GM18861 (cell line): ENCODE measurements around the gene CST8.

Experiments
- ATAC-seq: cut with Tn5 transposase; IDR thresholded peaks from one replicate; pipeline ENCODE4 v1.9.1; 2021; ENCODE audit not compliant: unreplicated experiment

Gene CST8

GRCh38 chr20:23519556-23519955, 28.6 kb downstream of the CST8 start:
- no peak for ATAC-seq

- peak; percentile 54 for ATAC-seq
These were observed 29.3 kb downstream of the CST8 start for GRCh38 chr20:23520185-23520584.

DNA sequence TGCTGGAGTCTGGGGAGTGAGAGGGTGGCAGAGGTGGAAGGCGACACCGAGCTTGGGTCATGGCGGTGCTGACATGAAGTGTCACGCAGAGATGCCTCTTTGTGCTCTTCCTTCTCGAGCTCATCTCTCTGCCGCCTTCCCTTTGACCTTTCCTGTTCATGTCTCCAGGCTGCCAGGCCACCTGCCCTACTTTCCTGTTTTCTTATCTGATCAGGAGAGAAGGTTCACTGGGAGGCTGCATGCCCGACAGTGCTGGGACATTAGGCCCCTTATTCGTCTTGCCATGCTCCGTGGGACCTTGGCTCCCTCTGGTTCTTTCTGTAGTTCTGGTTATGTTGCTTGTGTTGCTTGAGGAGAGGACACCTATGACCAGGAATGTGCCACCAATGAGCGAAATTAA, 33.2 kb downstream of the CST8 start:
- no peak for ATAC-seq

- ATAC-seq: no peak
These were observed 35.9 kb downstream of the CST8 start for GRCh38 chr20:23526850-23527249.

DNA sequence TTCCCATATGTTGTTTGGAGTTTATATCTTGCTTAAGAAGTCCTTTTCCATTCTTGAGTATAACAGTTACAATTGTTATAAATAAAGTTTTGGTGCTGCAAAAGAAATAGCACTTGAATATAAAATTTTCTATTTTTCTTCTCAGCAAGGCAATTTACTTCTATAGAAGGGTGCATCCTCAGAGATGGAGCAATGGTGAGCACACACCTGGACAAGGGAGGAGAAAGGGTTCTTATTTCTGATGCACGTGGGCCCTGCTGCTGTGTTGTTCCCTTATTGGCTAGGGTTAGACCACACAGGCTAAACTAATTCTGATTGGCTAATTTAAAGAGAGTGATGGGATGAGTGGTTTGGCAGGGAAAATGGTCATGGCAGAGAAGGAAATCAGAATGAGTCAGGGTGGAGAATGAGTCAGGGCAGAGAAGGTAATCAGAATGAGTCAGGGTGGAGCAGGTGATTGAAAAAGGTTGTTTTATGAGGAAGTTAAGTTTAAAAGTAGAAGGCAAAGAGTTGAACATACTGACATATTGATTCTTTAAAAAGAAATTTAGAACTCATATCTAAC, 38.0 kb downstream of the CST8 start:
- ATAC-seq: no peak

GRCh38 chr20:23530937-23531567, 40.1 kb downstream of the CST8 start:
- no peak for ATAC-seq

- ATAC-seq: no peak
These were observed 41.6 kb downstream of the CST8 start for GRCh38 chr20:23532533-23532932.

DNA sequence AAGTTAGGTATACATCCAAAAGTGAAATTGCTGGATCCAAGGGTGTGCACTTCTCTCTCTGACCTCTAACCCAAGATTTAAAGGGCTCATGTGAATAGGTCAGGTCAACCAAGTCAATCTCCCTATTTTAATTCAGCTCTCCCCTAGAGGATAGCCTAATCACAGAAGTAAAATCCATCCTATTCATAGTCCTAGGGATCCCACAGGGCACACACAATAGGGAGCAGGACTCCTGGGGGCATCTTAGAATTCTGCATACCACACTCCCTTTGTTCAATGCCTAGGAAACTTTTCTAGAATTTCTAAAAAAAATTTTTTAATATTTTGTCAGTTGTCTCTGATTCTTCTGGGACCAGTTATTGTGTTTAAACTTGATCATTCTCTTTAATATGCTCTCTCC, 42.2 kb downstream of the CST8 start:
- no peak for ATAC-seq

- ATAC-seq: no peak
These were observed 44.1 kb downstream of the CST8 start for GRCh38 chr20:23534801-23535593.

DNA sequence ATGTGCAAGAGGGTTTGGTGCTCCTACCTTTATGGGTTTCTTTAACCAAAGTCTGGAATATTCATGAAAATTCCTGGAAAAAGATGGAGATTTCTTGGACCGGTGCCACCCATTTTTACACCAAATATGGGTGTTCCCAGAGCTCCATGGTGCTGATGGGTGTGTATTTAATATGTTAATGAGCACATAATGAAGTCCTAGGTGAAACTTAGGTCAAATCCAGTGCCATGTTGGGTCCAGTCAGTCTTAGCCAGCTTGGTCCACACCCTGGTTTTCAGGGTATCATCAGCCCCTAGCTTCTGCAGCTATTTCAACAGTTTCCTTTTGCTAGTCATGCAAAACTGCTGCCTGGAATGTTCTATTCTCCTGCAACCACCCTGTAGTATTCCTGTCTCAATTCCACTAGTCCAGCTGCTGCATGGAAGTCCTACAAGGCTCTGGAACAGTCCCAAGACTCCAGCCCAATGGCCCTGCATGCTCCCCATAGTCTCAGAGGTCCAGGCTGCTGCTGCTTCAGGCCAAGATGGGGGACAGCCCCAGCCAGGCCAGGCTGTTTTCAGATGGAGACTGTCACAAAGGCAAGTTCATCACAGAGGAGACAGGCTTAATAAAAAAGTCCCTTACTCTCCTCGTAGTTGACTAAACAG, 45.5 kb downstream of the CST8 start:
- ATAC-seq: no peak

GRCh38 chr20:23537030-23537429, 46.1 kb downstream of the CST8 start:
- ATAC-seq: no peak

GRCh38 chr20:23540624-23541023, 49.7 kb downstream of the CST8 start:
- no peak for ATAC-seq

- ATAC-seq: no peak
These were observed 50.4 kb downstream of the CST8 start for GRCh38 chr20:23541330-23541729.

DNA sequence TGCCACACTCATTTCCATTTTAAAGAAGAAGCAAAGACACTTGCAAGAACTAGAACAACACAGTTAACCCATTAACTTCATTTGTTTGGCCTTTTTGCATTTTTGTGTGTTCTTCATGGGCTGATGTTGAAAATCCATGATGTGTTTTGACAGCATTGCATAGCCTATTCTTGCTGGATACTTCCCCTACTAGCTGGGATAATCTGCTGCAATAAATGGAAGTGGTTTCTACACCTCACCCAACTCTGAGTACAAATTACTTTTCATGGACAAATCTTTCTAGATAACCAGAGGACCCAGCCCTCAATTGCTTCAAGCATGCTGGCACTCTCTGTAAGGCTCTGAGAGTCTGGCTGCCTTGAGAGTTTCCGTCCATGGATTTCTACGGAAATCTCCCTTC, 50.9 kb downstream of the CST8 start:
- no peak for ATAC-seq

- no peak for ATAC-seq
These were observed 51.9 kb downstream of the CST8 start for GRCh38 chr20:23542801-23543200.

DNA sequence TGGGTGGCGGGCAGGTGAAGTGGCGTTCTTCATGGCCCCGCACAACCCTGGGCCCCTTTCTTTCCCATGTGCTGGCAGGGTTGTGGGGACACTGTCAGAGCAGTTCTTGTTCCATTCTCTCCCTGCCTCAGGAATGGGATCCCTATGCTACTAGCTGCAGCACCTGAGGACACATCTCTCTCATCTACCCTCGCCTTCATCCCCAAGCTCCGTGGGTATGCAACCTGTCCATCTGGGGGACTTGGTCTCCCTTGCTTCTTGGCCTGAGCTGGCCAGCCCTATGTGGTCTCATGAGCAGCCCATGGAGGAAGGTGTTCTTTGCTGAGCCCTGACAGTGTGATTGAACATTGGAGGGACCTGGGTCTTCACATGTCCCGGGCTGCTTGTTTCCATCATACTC, 53.2 kb downstream of the CST8 start:
- ATAC-seq: no peak
